Psoas muscle (tissue), 8 donors: ENCODE measurements around the gene ZHX3. TPM values are rescaled to one million over a fixed set of nuclear protein-coding genes. Genes with fewer than 3 reads are reported as not detected.
A peak's percentile ranks its signal among the peaks of the same experiment; 100 is the strongest.

Experiments used
- ATAC-seq, 4 donors: fragments of 200-7000 bp; cut with Tn5 transposase; one replicate each; pipeline ENCODE4 v1.9.1; 2020; ENCODE audit warnings: moderate library complexity in 3 of 4, mild to moderate bottlenecking in 2 of 4
- DNase-seq, 2 donors: peaks; one replicate each; pipeline ENCODE4 v3.0.0-alpha.2; 2020
- H3K27ac ChIP-seq: fragments of 200-600 bp; one replicate; pipeline ENCODE4 v1.8.0; 2022
- H3K27me3 ChIP-seq, 3 donors: fragments of 200-600 bp in 1 of 3; one replicate each; pipeline versions ENCODE4 v1.6.1 to v1.8.0; 2013 to 2022; ENCODE audit warnings: low read length in 2 of 3, mild to moderate bottlenecking in 2 of 3, moderate library complexity in 1 of 3; ENCODE audit not compliant: insufficient read depth in 3 of 3
- H3K36me3 ChIP-seq, 2 donors: fragments of 200-600 bp in 1 of 2; one replicate each; pipeline versions ENCODE4 v1.6.1 to v1.8.0; 2013 to 2022; ENCODE audit warnings: low read depth in 1 of 2, mild to moderate bottlenecking in 1 of 2, moderate library complexity in 1 of 2; ENCODE audit not compliant: insufficient read depth in 1 of 2
- H3K4me1 ChIP-seq: fragments of 200-600 bp; one replicate; pipeline ENCODE4 v1.8.0; 2022
- H3K4me3 ChIP-seq: fragments of 200-600 bp; one replicate; pipeline ENCODE4 v1.8.0; 2022; ENCODE audit warnings: mild to moderate bottlenecking
- H3K9me3 ChIP-seq: fragments of 200-600 bp; one replicate; pipeline ENCODE4 v1.8.0; 2022
- CTCF ChIP-seq: fragments of 200-600 bp; IDR thresholded peaks from one replicate; pipeline ENCODE4 v1.8.0; 2022; ENCODE audit warnings: antibody characterized with exemption
- whole genome bisulfite sequencing, 3 donors: extraction: QIAGEN DNeasy Blood & Tissue Kit; methylation state at CpG; one replicate each; pipeline versions ENCODE4 v1.1.6 to v1.1.7; 2013; 5-methylcytosine and 5-hydroxymethylcytosine counted together
- intact Hi-C, 2 donors: fragments of 100-400 bp; cut with DNase I; formaldehyde crosslinking; loops; one replicate each; pipeline versions ENCODE4 v1.11.0 to v1.14.2; 2022
- polyA plus RNA-seq, 3 donors: library from polyadenylated mRNA; stranded (reverse); fragments of 200-250 nt; gene quantifications; one replicate each; pipeline ENCODE4 v1.2.3, GENCODE V29; 2013
- total RNA-seq, 4 donors: library from RNA; stranded (reverse); fragmentation: NEBNext Ultra II Directional in 2 of 4; extraction: Animal tissue kit (Norgen Biotek cat#: 25700) in 2 of 4; gene quantifications; one replicate each; pipeline versions ENCODE4 v1.2.1 to v1.2.4, GENCODE V29; 2021 to 2023
- donor health status: healthy with polysubstance abuse.
- donor health status: DM: no; HTN: no; CAD: no; lungs with moderate emphysema.
- donor health status: Bipolar disorder and iron deficiency.
- donor health status: healthy.
- donor health status: DM: yes; HTN: yes; CAD: no.
- donor health status: DM: no; HTN: no; CAD: no.
- donor health status: DM: no; HTN: no; CAD: no.
- donor health status: DM: yes; HTN: yes; CAD: no.

Gene ZHX3
- total and polyA plus RNA-seq, 7 donors: 7.0 to 47.7 (median 39.6) TPM

GRCh38 chr20:41330343-41330720, 12.8 kb upstream of the ZHX3 start:
- TF ChIP-seq CTCF: no peak
- no peak overlapping the region for H3K4me3 ChIP-seq
- 34 to 76% (median 53%) methylated on average over 5 of the region's 5 CpGs for WGBS, 3 donors
- no peaks in the 10 kb centered on the region for H3K9me3 ChIP-seq
- DNase-seq (no peak), ATAC-seq (peak; percentile 20 to 53 (median 36))
- H3K4me1 ChIP-seq: peaks cover 16% of the 10 kb centered on the region
- no peaks in the 10 kb centered on the region for H3K36me3 ChIP-seq
- peak overlapping the region; percentile 88 for H3K27ac ChIP-seq
- intact Hi-C loops: loop anchor here (5.0 to 10.0 kb wide), 2 partner anchors 98 to 366 kb away; no protein-coding TSS in a partner anchor
- no peaks in the 10 kb centered on the region for H3K27me3 ChIP-seq

GRCh38 chr20:41329435-41330342, 12.2 kb upstream of the ZHX3 start:
- Histone ChIP-seq H3K4me3 (peak overlapping the region; percentile 16), H3K36me3 (no peaks in the 10 kb centered on the region), H3K27ac (peak overlapping the region; percentile 88), H3K27me3 (no peaks in the 10 kb centered on the region), H3K9me3 (no peaks in the 10 kb centered on the region), H3K4me1 (peaks cover 16% of the 10 kb centered on the region)
- WGBS, 3 donors: 17 to 24% (median 18%) methylated on average over 14 of the region's 14 CpGs
- intact Hi-C loops: loop anchor here (5.0 to 10.0 kb wide), 2 partner anchors 97 to 365 kb away; no protein-coding TSS in a partner anchor
- peak; percentile 87 to 92 for DNase-seq
- ATAC-seq: peak; percentile 97 to 99 (median 98)
- no peak for TF ChIP-seq CTCF

GRCh38 chr20:41327178-41327577, 9.6 kb upstream of the ZHX3 start:
- Histone ChIP-seq H3K4me3 (no peak overlapping the region), H3K27me3 (no peaks in the 10 kb centered on the region), H3K9me3 (no peaks in the 10 kb centered on the region), H3K4me1 (peaks cover 16% of the 10 kb centered on the region), H3K27ac (no peak overlapping the region), H3K36me3 (no peaks in the 10 kb centered on the region)
- ATAC-seq (no peak), DNase-seq (no peak)
- 62 to 74% (median 73%) methylated on average over 5 of the region's 5 CpGs for WGBS, 3 donors
- intact Hi-C loops: no loop called here
- no peak for TF ChIP-seq CTCF

- intact Hi-C loops: no loop called here
- H3K27me3 ChIP-seq: no peaks in the 10 kb centered on the region
- 83 to 88% (median 84%) methylated on average over 1 of the region's 1 CpG for WGBS, 3 donors
- H3K4me1 ChIP-seq: peaks cover 9% of the 10 kb centered on the region
- TF ChIP-seq CTCF: no peak
- no peaks in the 10 kb centered on the region for H3K36me3 ChIP-seq
- no peak overlapping the region for H3K4me3 ChIP-seq
- ATAC-seq (no peak), DNase-seq (no peak)
- H3K9me3 ChIP-seq: no peaks in the 10 kb centered on the region
- no peak overlapping the region for H3K27ac ChIP-seq
Measured at GRCh38 chr20:41320976-41321375, 3.4 kb upstream of the ZHX3 start.
